T-cell (primary cell): ENCODE results near the gene E4F1. TPM values are rescaled to one million over a fixed set of nuclear protein-coding genes. Genes with fewer than 3 reads are reported as not detected.
A peak's percentile ranks its signal among the peaks of the same experiment; 100 is the strongest.
"Not testable (repeated sequence)": the region's sequence is repeated elsewhere in the genome, so short reads cannot be mapped to it uniquely, and the experiment has no call there.

ENCODE experiments used
- ATAC-seq, 4 experiments: fragments of 200-7000 bp in 3 of 4; fragments of 150-1000 bp in 1 of 4; cut with Tn5 transposase; replicated peaks in 1 of 4; 1 replicate in 3 of 4; 2 replicates in 1 of 4; pipeline ENCODE4 v1.10.0; 2021; ENCODE audit warnings: moderate library complexity in 3 of 4, mild to moderate bottlenecking in 2 of 4, moderate number of reproducible peaks in 1 of 4
- CTCF ChIA-PET, 2 donors: fragments of 300-600 bp; sonication (Branson Sonifier 250); formaldehyde crosslinking; loops; one replicate each; lab custom pipeline; 2022; ENCODE audit warnings: antibody characterized with exemption in 2 of 2; lab: Charles Lee
- POLR2A ChIA-PET, 2 donors: fragments of 300-600 bp; sonication (Branson Sonifier 250); formaldehyde crosslinking; loops; one replicate each; lab custom pipeline; 2022; ENCODE audit warnings: antibody characterized with exemption in 2 of 2; lab: Charles Lee
- DNase-seq, 35 experiments: peaks; one replicate each; pipeline versions ENCODE4 v3.0.0 to v3.0.0-alpha.2; 2013 to 2023
- H3K27ac ChIP-seq: one replicate; pipeline ENCODE4 v1.5.1; 2013; ENCODE audit warnings: low read length
- H3K27me3 ChIP-seq, 2 experiments: replicated peaks in 1 of 2; 1 replicate in 1 of 2; 2 replicates in 1 of 2; pipeline versions ENCODE4 v1.6.1 to v1.7.0; 2013; ENCODE audit warnings: low read length in 1 of 2, mixed read lengths in 1 of 2; ENCODE audit not compliant: control insufficient read depth in 2 of 2, insufficient read depth in 2 of 2; ENCODE audit errors: extremely low read depth in 1 of 2
- H3K36me3 ChIP-seq, 2 donors: 1 replicate in 1 of 2; 2 replicates in 1 of 2; pipeline versions ENCODE4 v1.6.1 to v1.7.0; 2013; ENCODE audit warnings: low read length in 1 of 2; ENCODE audit not compliant: control insufficient read depth in 2 of 2, insufficient read depth in 1 of 2; ENCODE audit errors: extremely low read depth in 1 of 2
- H3K4me1 ChIP-seq, 2 experiments: 1 replicate in 1 of 2; 2 replicates in 1 of 2; pipeline versions ENCODE4 v1.6.1 to v1.7.0; 2013; ENCODE audit warnings: low read length in 2 of 2, mixed read lengths in 1 of 2; ENCODE audit not compliant: insufficient read depth in 2 of 2, control insufficient read depth in 1 of 2; ENCODE audit errors: extremely low read depth in 1 of 2
- H3K4me3 ChIP-seq, 2 donors: 1 replicate in 1 of 2; 2 replicates in 1 of 2; pipeline versions ENCODE4 v1.5.1 to v1.7.0; 2013; ENCODE audit warnings: mild to moderate bottlenecking in 2 of 2, low read length in 1 of 2, moderate library complexity in 1 of 2; ENCODE audit not compliant: control insufficient read depth in 1 of 2; ENCODE audit errors: extremely low read depth in 1 of 2
- H3K9me3 ChIP-seq: 2 replicates; pipeline ENCODE4 v1.7.0; 2013
- H3K27ac Mint-ChIP-seq, 2 donors: one replicate each; pipeline ENCODE4 v1.8.0; 2020 to 2021; ENCODE audit warnings: mild to moderate bottlenecking in 2 of 2, mixed read lengths in 2 of 2
- H3K27me3 Mint-ChIP-seq, 2 donors: one replicate each; pipeline ENCODE4 v1.8.0; 2021 to 2022; ENCODE audit warnings: mixed read lengths in 2 of 2
- H3K36me3 Mint-ChIP-seq: one replicate; pipeline ENCODE4 v1.8.0; 2021; ENCODE audit warnings: mixed read lengths
- H3K4me1 Mint-ChIP-seq, 3 donors: one replicate each; pipeline ENCODE4 v1.8.0; 2020 to 2022; ENCODE audit warnings: mixed read lengths in 3 of 3, mild to moderate bottlenecking in 1 of 3
- H3K4me3 Mint-ChIP-seq, 3 donors: one replicate each; pipeline ENCODE4 v1.8.0; 2020 to 2022; ENCODE audit warnings: mild to moderate bottlenecking in 3 of 3, mixed read lengths in 3 of 3, moderate library complexity in 3 of 3
- H3K9me3 Mint-ChIP-seq, 3 donors: one replicate each; pipeline ENCODE4 v1.8.0; 2020 to 2022; ENCODE audit warnings: mixed read lengths in 3 of 3
- WGBS: methylation state at CpG from one replicate; pipeline ENCODE4 v1.1.5; 2013; ENCODE audit warnings: missing lambda C conversion rate; ENCODE audit not compliant: insufficient coverage; 5-methylcytosine and 5-hydroxymethylcytosine counted together
- total RNA-seq, 35 experiments: library from RNA in 6 of 35; stranded (reverse) in 6 of 35; fragments of 120-200 nt in 1 of 35; gene quantifications; one replicate each; pipeline versions ENCODE4 v1.2.1 to v1.2.4 and lab custom pipeline; 2013 to 2026

The E4F1 gene
- total RNA-seq, 5 donors from 2014 or later (not counting 1 experiment from before 2014, with no cell fraction given) = 32.8 to 52.0 (median 47.0) TPM

- H3K9me3 Mint-ChIP-seq, POLR2A ChIA-PET, CTCF ChIA-PET, ATAC-seq, DNase-seq, H3K9me3 ChIP-seq, H3K36me3 Mint-ChIP-seq, H3K4me3 ChIP-seq, H3K27ac ChIP-seq: not testable (repeated sequence)
- WGBS = 100% methylated on average over 1 of the region's 8 CpGs
- H3K4me3 Mint-ChIP-seq = peak overlapping the region; percentile 60 to 80 (median 78)
- Histone ChIP-seq H3K27me3 (peaks cover 3 to 16% of the 10 kb centered on the region in 2 experiments), H3K36me3 (peaks cover 0 to 13% of the 10 kb centered on the region in 2 donors), H3K4me1 (peaks cover 4 to 24% of the 10 kb centered on the region in 2 experiments)
- H3K27me3 Mint-ChIP-seq = peaks cover 2 to 15% of the 10 kb centered on the region in 2 donors
- H3K27ac Mint-ChIP-seq = peak overlapping the region in 1 of 2 donors; percentile 61
- H3K4me1 Mint-ChIP-seq = peaks cover 21 to 23% (median 22%) of the 10 kb centered on the region in 3 donors
Observed at GRCh38 chr16:2203119-2203688, 20.2 kb upstream of the E4F1 start.

GRCh38 chr16:2204416-2205103 is 18.8 kb upstream of the E4F1 start:
- WGBS = 89% methylated on average over 10 of the region's 13 CpGs
- Histone ChIP-seq H3K27me3 (peaks cover 0 to 5% of the 10 kb centered on the region in 2 experiments), H3K36me3 (peaks cover 5 to 26% of the 10 kb centered on the region in 2 donors), H3K4me3 (peak overlapping the region; percentile 55 to 87), H3K4me1 (peaks cover 4 to 24% of the 10 kb centered on the region in 2 experiments), H3K27ac (peak overlapping the region; percentile 90), H3K9me3 (no peaks in the 10 kb centered on the region)
- H3K9me3 Mint-ChIP-seq = no peaks in the 10 kb centered on the region
- peaks cover 0 to 6% of the 10 kb centered on the region in 2 donors for H3K27me3 Mint-ChIP-seq
- ChIA-PET CTCF (no interaction called here), POLR2A (no interaction called here)
- no peak for ATAC-seq
- H3K4me3 Mint-ChIP-seq = peak overlapping the region; percentile 69 to 80 (median 78)
- H3K36me3 Mint-ChIP-seq = peaks cover 6% of the 10 kb centered on the region
- H3K27ac Mint-ChIP-seq = peak overlapping the region; percentile 44 to 87
- H3K4me1 Mint-ChIP-seq = peaks cover 21 to 23% (median 22%) of the 10 kb centered on the region in 3 donors
- DNase-seq = no peak

GRCh38 chr16:2205104-2205966 is 18.1 kb upstream of the E4F1 start, which contains the start of gene MLST8:
MLST8 (plus strand) TSS chr16:2205454; CDS start chr16:2206086, 632 bp downstream.
- Histone ChIP-seq H3K9me3 (no peaks in the 10 kb centered on the region), H3K4me1 (peaks cover 4 to 24% of the 10 kb centered on the region in 2 experiments), H3K27ac (peak within 1 kb of the TSS; percentile 90), H3K4me3 (peak within 1 kb of the TSS; percentile 55 to 87), H3K36me3 (peaks cover 5 to 29% of the 10 kb centered on the region in 2 donors), H3K27me3 (no peaks in the 10 kb centered on the region)
- H3K27me3 Mint-ChIP-seq = peaks cover 0 to 1% of the 10 kb centered on the region in 2 donors
- peak; percentile 82 to 91 (median 84) for ATAC-seq
- CTCF ChIA-PET = interaction anchor here in 1 of 2 donors (1.0 kb wide), 1 partner anchor 50 kb away, joined by 3 read pairs; no protein-coding TSS in a partner anchor
- peak; percentile 81 to 97 (median 90) for DNase-seq
- H3K27ac Mint-ChIP-seq = peak within 1 kb of the TSS; percentile 87 to 92
- peaks cover 6% of the 10 kb centered on the region for H3K36me3 Mint-ChIP-seq
- H3K9me3 Mint-ChIP-seq = no peaks in the 10 kb centered on the region
- peak within 1 kb of the TSS; percentile 76 to 80 (median 78) for H3K4me3 Mint-ChIP-seq
- POLR2A ChIA-PET = interaction anchor here in 1 of 2 donors (0.5 kb wide), 1 partner anchor 874 kb away, joined by 3 read pairs; no protein-coding TSS in a partner anchor
- H3K4me1 Mint-ChIP-seq = peaks cover 21 to 23% (median 22%) of the 10 kb centered on the region in 3 donors
- under 1% methylated on average over 80 of the region's 93 CpGs for WGBS

- WGBS = 21% methylated on average over 15 of the region's 16 CpGs
- H3K36me3 Mint-ChIP-seq = peaks cover 6% of the 10 kb centered on the region
- H3K27ac ChIP-seq = peak overlapping the region; percentile 62
- H3K9me3 ChIP-seq = no peaks in the 10 kb centered on the region
- peaks cover 21 to 23% (median 22%) of the 10 kb centered on the region in 3 donors for H3K4me1 Mint-ChIP-seq
- no peaks in the 10 kb centered on the region for H3K9me3 Mint-ChIP-seq
- ATAC-seq = peak in 1 of 4 experiments; percentile 5
- H3K36me3 ChIP-seq = peaks cover 5 to 29% of the 10 kb centered on the region in 2 donors
- H3K4me3 ChIP-seq = peak overlapping the region; percentile 55 to 87
- no peaks in the 10 kb centered on the region for H3K27me3 ChIP-seq
- CTCF ChIA-PET = interaction anchor here in 1 of 2 donors (1.0 kb wide), 1 partner anchor 51 kb away, joined by 3 read pairs; no protein-coding TSS in a partner anchor
- POLR2A ChIA-PET = interaction anchor here in 1 of 2 donors (0.5 kb wide), 1 partner anchor 875 kb away, joined by 3 read pairs; no protein-coding TSS in a partner anchor
- H3K27ac Mint-ChIP-seq = peak overlapping the region; percentile 76 to 86
- no peak for DNase-seq
- H3K4me1 ChIP-seq = peaks cover 4 to 24% of the 10 kb centered on the region in 2 experiments
- no peaks in the 10 kb centered on the region for H3K27me3 Mint-ChIP-seq
- peak overlapping the region; percentile 69 to 78 (median 73) for H3K4me3 Mint-ChIP-seq
Observed at GRCh38 chr16:2205967-2206313, 17.5 kb upstream of the E4F1 start.

GRCh38 chr16:2206420-2206779 is 17.0 kb upstream of the E4F1 start:
- peak overlapping the region; percentile 76 to 86 for H3K27ac Mint-ChIP-seq
- no peaks in the 10 kb centered on the region for H3K9me3 Mint-ChIP-seq
- Histone ChIP-seq H3K27me3 (no peaks in the 10 kb centered on the region), H3K4me1 (peaks cover 4 to 24% of the 10 kb centered on the region in 2 experiments), H3K36me3 (peaks cover 5 to 29% of the 10 kb centered on the region in 2 donors), H3K4me3 (peak overlapping the region; percentile 55 to 87), H3K9me3 (no peaks in the 10 kb centered on the region), H3K27ac (peak overlapping the region; percentile 62)
- DNase-seq (no peak), ATAC-seq (no peak)
- CTCF ChIA-PET = no interaction called here
- H3K36me3 Mint-ChIP-seq = peaks cover 6% of the 10 kb centered on the region
- POLR2A ChIA-PET = no interaction called here
- no peaks in the 10 kb centered on the region for H3K27me3 Mint-ChIP-seq
- WGBS = 86% methylated on average over 14 of the region's 18 CpGs
- peaks cover 21 to 23% (median 22%) of the 10 kb centered on the region in 3 donors for H3K4me1 Mint-ChIP-seq
- H3K4me3 Mint-ChIP-seq = peak overlapping the region; percentile 69 to 78 (median 73)
